Ishikawa (cell line): ENCODE data around the gene PARP11.

Experiments
- FOXM1 ChIP-seq: IDR thresholded peaks from 2 replicates; pipeline ENCODE4 v1.6.1; 2012; ENCODE audit warnings: low read depth, borderline replicate concordance
- TEAD4 ChIP-seq: IDR thresholded peaks from 2 replicates; pipeline ENCODE4 v1.6.1; 2012

DNA sequence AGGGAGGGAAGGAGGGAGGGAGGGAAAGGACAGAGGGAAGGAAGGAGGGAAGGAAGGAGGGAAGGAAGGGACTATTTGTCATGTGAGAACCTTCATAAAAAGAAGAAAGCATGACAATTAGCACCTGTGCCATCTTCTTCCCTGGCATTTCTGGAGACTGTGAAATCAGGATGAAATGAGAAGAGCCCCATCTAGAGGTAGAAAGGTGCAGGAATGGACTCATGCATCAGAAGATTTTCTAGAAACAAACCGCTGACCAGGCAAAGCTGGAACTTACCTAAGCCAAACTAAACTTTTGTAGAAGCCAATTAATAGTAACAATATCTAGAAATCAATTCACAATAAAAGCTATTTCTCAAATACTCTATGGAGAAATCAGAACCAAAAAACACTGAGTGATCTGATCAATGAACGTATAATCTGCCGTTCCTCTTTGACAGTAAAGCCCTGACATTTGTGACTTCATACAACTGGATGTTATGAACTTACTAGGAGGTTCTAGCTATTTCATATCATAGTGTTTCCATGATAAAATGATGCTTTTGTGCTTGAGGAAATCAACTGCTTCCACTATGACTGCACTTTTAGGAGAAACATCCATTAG is 95.9 kb downstream of the PARP11 start:
- no peak for TF ChIP-seq TEAD4
- TF ChIP-seq FOXM1: no peak
